ENCODE measurements around the gene MYO1D. TPM values are rescaled to one million over a fixed set of nuclear protein-coding genes. Genes with fewer than 3 reads are reported as not detected.

Gene MYO1D
- total RNA-seq, 1 donor from 2014 or later: 18.0 TPM

GRCh38 chr17:32568705-32569104 is 308.2 kb downstream of the MYO1D start:
- Histone ChIP-seq H3K27me3 (ENCODE audit: insufficient read depth, low read length) (no peaks in the 10 kb centered on the region), H3K4me1 (ENCODE audit: insufficient read depth, low read length) (peaks cover 6% of the 10 kb centered on the region), H3K36me3 (ENCODE audit: insufficient read depth, low read length) (no peaks in the 10 kb centered on the region), H3K27ac (ENCODE audit: low read depth, low read length) (no peak overlapping the region), H3K79me2 (ENCODE audit: insufficient read depth, low read length) (no peaks in the 10 kb centered on the region), H2AFZ (ENCODE audit: low read depth, low read length) (no peak overlapping the region), H3K4me3 (ENCODE audit: insufficient read depth, low read depth, low read length) (no peak overlapping the region), H4K20me1 (ENCODE audit: insufficient read depth, low read length) (no peaks in the 10 kb centered on the region), H3K9me3 (ENCODE audit: insufficient read depth, low read depth, low read length) (no peaks in the 10 kb centered on the region), H3K4me2 (ENCODE audit: low read length) (no peak overlapping the region), H3K9ac (ENCODE audit: low read length) (no peak overlapping the region)
- Mint-ChIP-seq H3K27ac (ENCODE audit: unreplicated experiment) (no peak overlapping the region), H3K36me3 (ENCODE audit: low read depth, unreplicated experiment) (peaks cover 5% of the 10 kb centered on the region), H3K9me3 (ENCODE audit: unreplicated experiment) (peaks cover 2% of the 10 kb centered on the region), H3K27me3 (ENCODE audit: low read depth, unreplicated experiment) (no peaks in the 10 kb centered on the region), H3K4me1 (ENCODE audit: low read depth, unreplicated experiment) (peaks cover 16% of the 10 kb centered on the region), H3K4me3 (ENCODE audit: unreplicated experiment) (no peak overlapping the region)
- FAIRE-seq (no peak), DNase-seq (ENCODE audit: low read depth) (no peak)
- TF ChIP-seq EZH2 (IDR thresholded peaks at IDR 0.05; ENCODE audit: insufficient read depth, low read length) (no peak), CTCF (IDR thresholded peaks at IDR 0.05; ENCODE audit: insufficient read depth, low read depth, low read length) (no peak)

- no peak overlapping the region for H3K27ac Mint-ChIP-seq (ENCODE audit: unreplicated experiment)
- TF ChIP-seq EZH2 (IDR thresholded peaks at IDR 0.05; ENCODE audit: insufficient read depth, low read length) (no peak), CTCF (IDR thresholded peaks at IDR 0.05; ENCODE audit: insufficient read depth, low read depth, low read length) (no peak)
- DNase-seq (ENCODE audit: low read depth) (no peak), FAIRE-seq (no peak)
- peaks cover 2% of the 10 kb centered on the region for H3K9me3 Mint-ChIP-seq (ENCODE audit: unreplicated experiment)
- H3K36me3 Mint-ChIP-seq (ENCODE audit: low read depth, unreplicated experiment): peaks cover 5% of the 10 kb centered on the region
- H3K9me3 ChIP-seq (ENCODE audit: insufficient read depth, low read depth, low read length): no peaks in the 10 kb centered on the region
- no peak overlapping the region for H2AFZ ChIP-seq (ENCODE audit: low read depth, low read length)
- H3K4me3 Mint-ChIP-seq (ENCODE audit: unreplicated experiment): no peak overlapping the region
- H3K27ac ChIP-seq (ENCODE audit: low read depth, low read length): no peak overlapping the region
- H3K36me3 ChIP-seq (ENCODE audit: insufficient read depth, low read length): no peaks in the 10 kb centered on the region
- no peak overlapping the region for H3K4me3 ChIP-seq (ENCODE audit: insufficient read depth, low read depth, low read length)
- no peaks in the 10 kb centered on the region for H4K20me1 ChIP-seq (ENCODE audit: insufficient read depth, low read length)
- H3K27me3 Mint-ChIP-seq (ENCODE audit: low read depth, unreplicated experiment): no peaks in the 10 kb centered on the region
- H3K9ac ChIP-seq (ENCODE audit: low read length): no peak overlapping the region
- H3K4me2 ChIP-seq (ENCODE audit: low read length): no peak overlapping the region
- H3K27me3 ChIP-seq (ENCODE audit: insufficient read depth, low read length): no peaks in the 10 kb centered on the region
- H3K4me1 ChIP-seq (ENCODE audit: insufficient read depth, low read length): peaks cover 6% of the 10 kb centered on the region
- H3K79me2 ChIP-seq (ENCODE audit: insufficient read depth, low read length): no peaks in the 10 kb centered on the region
- peaks cover 16% of the 10 kb centered on the region for H3K4me1 Mint-ChIP-seq (ENCODE audit: low read depth, unreplicated experiment)
These were observed 309.4 kb downstream of the MYO1D start for GRCh38 chr17:32567511-32567910.

- H3K9me3 Mint-ChIP-seq (ENCODE audit: unreplicated experiment): peaks cover 2% of the 10 kb centered on the region
- Histone ChIP-seq H3K4me2 (ENCODE audit: low read length) (no peak overlapping the region), H3K9me3 (ENCODE audit: insufficient read depth, low read depth, low read length) (no peaks in the 10 kb centered on the region), H3K36me3 (ENCODE audit: insufficient read depth, low read length) (no peaks in the 10 kb centered on the region), H3K4me1 (ENCODE audit: insufficient read depth, low read length) (peaks cover 6% of the 10 kb centered on the region), H3K79me2 (ENCODE audit: insufficient read depth, low read length) (no peaks in the 10 kb centered on the region), H2AFZ (ENCODE audit: low read depth, low read length) (no peak overlapping the region), H3K4me3 (ENCODE audit: insufficient read depth, low read depth, low read length) (no peak overlapping the region), H3K27me3 (ENCODE audit: insufficient read depth, low read length) (no peaks in the 10 kb centered on the region), H3K27ac (ENCODE audit: low read depth, low read length) (no peak overlapping the region), H3K9ac (ENCODE audit: low read length) (no peak overlapping the region), H4K20me1 (ENCODE audit: insufficient read depth, low read length) (no peaks in the 10 kb centered on the region)
- no peak overlapping the region for H3K27ac Mint-ChIP-seq (ENCODE audit: unreplicated experiment)
- TF ChIP-seq EZH2 (IDR thresholded peaks at IDR 0.05; ENCODE audit: insufficient read depth, low read length) (no peak), CTCF (IDR thresholded peaks at IDR 0.05; ENCODE audit: insufficient read depth, low read depth, low read length) (no peak)
- H3K27me3 Mint-ChIP-seq (ENCODE audit: low read depth, unreplicated experiment): no peaks in the 10 kb centered on the region
- no peak for DNase-seq (ENCODE audit: low read depth)
- H3K36me3 Mint-ChIP-seq (ENCODE audit: low read depth, unreplicated experiment): peaks cover 5% of the 10 kb centered on the region
- peaks cover 16% of the 10 kb centered on the region for H3K4me1 Mint-ChIP-seq (ENCODE audit: low read depth, unreplicated experiment)
- FAIRE-seq: no peak
- no peak overlapping the region for H3K4me3 Mint-ChIP-seq (ENCODE audit: unreplicated experiment)
These were observed 309.8 kb downstream of the MYO1D start for GRCh38 chr17:32567086-32567485.
